A172 (cell line): ENCODE measurements around the gene MCM3AP. TPM values are rescaled to one million over a fixed set of nuclear protein-coding genes. Genes with fewer than 3 reads are reported as not detected.

Experiments
- DNase-seq: peaks from one replicate; pipeline ENCODE4 v3.0.0-alpha.2; 2015; ENCODE audit warnings: low spot score
- total RNA-seq: library from RNA; depleted of rRNA; stranded (reverse); fragments of >200 nt; shearing (Covaris generic); gene quantifications from 2 replicates; pipeline ENCODE4 v1.2.3, GENCODE V29; 2014

Gene MCM3AP
- total RNA-seq, 1 experiment from 2014 or later: 61.7 TPM

- no peak for DNase-seq
Measured at GRCh38 chr21:46273341-46273740, 12.1 kb downstream of the MCM3AP start.

GRCh38 chr21:46269466-46269865, 15.9 kb downstream of the MCM3AP start:
- peak; percentile 44 for DNase-seq

- no peak for DNase-seq
Measured at GRCh38 chr21:46268371-46268770, 17.0 kb downstream of the MCM3AP start.

- DNase-seq: no peak
Measured at GRCh38 chr21:46266946-46267345, 18.5 kb downstream of the MCM3AP start.

GRCh38 chr21:46265736-46266525, 19.5 kb downstream of the MCM3AP start:
- DNase-seq: no peak

- no peak for DNase-seq
Measured at GRCh38 chr21:46264690-46265144, 20.7 kb downstream of the MCM3AP start.

- no peak for DNase-seq
Measured at GRCh38 chr21:46264046-46264689, 21.2 kb downstream of the MCM3AP start.

GRCh38 chr21:46256501-46256994, 28.9 kb downstream of the MCM3AP start:
- no peak for DNase-seq

- no peak for DNase-seq
Measured at GRCh38 chr21:46255758-46256337, 29.6 kb downstream of the MCM3AP start.

- no peak for DNase-seq
Measured at GRCh38 chr21:46255166-46255565, 30.2 kb downstream of the MCM3AP start.

- DNase-seq: no peak
Measured at GRCh38 chr21:46254208-46254975, 31.0 kb downstream of the MCM3AP start.

GRCh38 chr21:46253610-46254124, 31.7 kb downstream of the MCM3AP start:
- no peak for DNase-seq

GRCh38 chr21:46252840-46253239, 32.6 kb downstream of the MCM3AP start:
- no peak for DNase-seq

- DNase-seq: no peak
Measured at GRCh38 chr21:46250146-46250725, 35.2 kb downstream of the MCM3AP start.

GRCh38 chr21:46248827-46249226, 36.6 kb downstream of the MCM3AP start:
- DNase-seq: no peak

- no peak for DNase-seq
Measured at GRCh38 chr21:46248422-46248782, 37.0 kb downstream of the MCM3AP start.

- DNase-seq: no peak
Measured at GRCh38 chr21:46247699-46248421, 37.6 kb downstream of the MCM3AP start.

GRCh38 chr21:46246345-46246744, 39.1 kb downstream of the MCM3AP start:
- no peak for DNase-seq

- DNase-seq: no peak
Measured at GRCh38 chr21:46245213-46245915, 40.0 kb downstream of the MCM3AP start.

- DNase-seq: no peak
Measured at GRCh38 chr21:46244602-46245001, 40.8 kb downstream of the MCM3AP start.
